ENCODE results near the gene NEK8.
"Not testable (repeated sequence)": the region's sequence is repeated elsewhere in the genome, so short reads cannot be mapped to it uniquely, and the experiment has no call there.

NEK8 gene

GRCh38 chr17:28720247-28720996, 8.2 kb upstream of the NEK8 start:
- DNase-seq (ENCODE audit: low read depth, low spot score) = no peak
- in situ Hi-C loops (cut with HindIII; ENCODE audit: low sequenced_read_pairs) = no loop called here
- no peak for TF ChIP-seq CTCF (IDR thresholded peaks at IDR 0.05; ENCODE audit: low read depth, low read length)
- H3K4me3 ChIP-seq (ENCODE audit: low read depth, low read length) = peak overlapping the region; percentile 98

GRCh38 chr17:28720997-28721329, 7.6 kb upstream of the NEK8 start:
- peak overlapping the region; percentile 98 for H3K4me3 ChIP-seq (ENCODE audit: low read depth, low read length)
- in situ Hi-C loops (cut with HindIII; ENCODE audit: low sequenced_read_pairs); DNase-seq (ENCODE audit: low read depth, low spot score): not testable (repeated sequence)

DNA sequence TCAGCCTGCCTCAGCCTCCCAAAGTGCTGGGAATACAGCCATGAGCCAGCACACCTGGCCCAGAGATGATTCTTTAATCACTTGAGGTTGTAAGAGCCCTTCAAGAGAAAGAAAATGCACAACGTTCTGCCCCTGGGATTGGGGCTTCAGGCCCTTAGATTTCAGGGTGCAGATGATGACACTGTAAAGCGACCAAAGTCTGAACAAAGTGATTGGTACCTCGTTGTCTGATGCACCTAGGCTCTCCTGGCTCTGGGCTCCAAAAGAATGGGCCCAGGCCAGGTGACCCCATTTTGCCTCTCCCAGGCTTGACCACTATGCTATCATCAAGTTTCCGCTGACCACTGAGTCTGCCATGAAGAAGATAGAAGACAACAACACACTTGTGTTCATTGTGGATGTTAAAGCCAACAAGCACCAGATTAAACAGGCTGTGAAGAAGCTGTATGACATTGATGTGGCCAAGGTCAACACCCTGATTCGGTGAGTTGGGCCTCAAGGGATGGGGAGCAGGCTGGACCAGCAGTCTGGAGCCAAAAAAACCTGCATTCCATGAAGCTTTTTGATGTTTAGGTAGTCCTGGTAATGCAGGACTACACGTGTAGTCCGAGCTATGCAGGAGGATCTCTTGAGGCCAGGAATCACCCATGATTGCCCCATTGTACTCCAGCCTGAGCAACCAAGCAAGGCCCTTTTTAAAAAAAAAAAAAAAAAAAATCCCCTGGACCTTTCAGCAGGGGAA, 6.0 kb upstream of the NEK8 start:
- no peak for DNase-seq (ENCODE audit: low read depth, low spot score)
- no peak overlapping the region for H3K4me3 ChIP-seq (ENCODE audit: low read depth, low read length)
- in situ Hi-C loops (cut with HindIII; ENCODE audit: low sequenced_read_pairs) = no loop called here

GRCh38 chr17:28723159-28723835, 5.3 kb upstream of the NEK8 start:
- no peak for DNase-seq (ENCODE audit: low read depth, low spot score)
- no peak overlapping the region for H3K4me3 ChIP-seq (ENCODE audit: low read depth, low read length)
- in situ Hi-C loops (cut with HindIII; ENCODE audit: low sequenced_read_pairs) = no loop called here
- no peak for TF ChIP-seq CTCF (IDR thresholded peaks at IDR 0.05; ENCODE audit: low read depth, low read length)

More for the DNA sequence above, 6.0 kb upstream of the NEK8 start:
- no peak for TF ChIP-seq CTCF (IDR thresholded peaks at IDR 0.05; ENCODE audit: low read depth, low read length)

- H3K4me3 ChIP-seq (ENCODE audit: low read depth, low read length); in situ Hi-C loops (cut with HindIII; ENCODE audit: low sequenced_read_pairs); DNase-seq (ENCODE audit: low read depth, low spot score): not testable (repeated sequence)
Observed at GRCh38 chr17:28723836-28724499, 4.6 kb upstream of the NEK8 start.

GRCh38 chr17:28724500-28725165, 4.0 kb upstream of the NEK8 start:
- TF ChIP-seq CTCF (IDR thresholded peaks at IDR 0.05; ENCODE audit: low read depth, low read length) = no peak
- in situ Hi-C loops (cut with HindIII; ENCODE audit: low sequenced_read_pairs) = no loop called here
- DNase-seq (ENCODE audit: low read depth, low spot score) = peak; percentile 16
- no peak overlapping the region for H3K4me3 ChIP-seq (ENCODE audit: low read depth, low read length)

- TF ChIP-seq CTCF (IDR thresholded peaks at IDR 0.05; ENCODE audit: low read depth, low read length) = no peak
- peak overlapping the region; percentile 61 for H3K4me3 ChIP-seq (ENCODE audit: low read depth, low read length)
- DNase-seq (ENCODE audit: low read depth, low spot score) = peak; percentile 57
- in situ Hi-C loops (cut with HindIII; ENCODE audit: low sequenced_read_pairs) = no loop called here
Observed at GRCh38 chr17:28725166-28725659, 3.4 kb upstream of the NEK8 start.

Measured in astrocyte of the spinal cord (primary cell).